GM13977 (cell line): ENCODE results near the gene MID2.

Experiments used
- DNase-seq: peaks from one replicate; pipeline ENCODE4 v3.0.0; 2012; ENCODE audit warnings: low spot score
- in situ Hi-C: fragments of 300-500 bp; cut with MboI; formaldehyde crosslinking; loops from one replicate; pipeline ENCODE4 v1.12.0; 2022; ENCODE audit warnings: low sequenced_read_pairs, low pct_unique_long_range_greater_than_20kb, mixed read lengths, inconsistent platforms; ENCODE audit not compliant: unreplicated experiment
- TF ChIP-seq, protein P1 (sequence below): IDR thresholded peaks from 2 replicates; pipeline ENCODE4 v1.5.1; 2012; ENCODE audit warnings: mild to moderate bottlenecking, control low read depth; ENCODE audit not compliant: insufficient read depth; ENCODE audit errors: extremely low read depth, missing control alignments

Gene MID2

DNA sequence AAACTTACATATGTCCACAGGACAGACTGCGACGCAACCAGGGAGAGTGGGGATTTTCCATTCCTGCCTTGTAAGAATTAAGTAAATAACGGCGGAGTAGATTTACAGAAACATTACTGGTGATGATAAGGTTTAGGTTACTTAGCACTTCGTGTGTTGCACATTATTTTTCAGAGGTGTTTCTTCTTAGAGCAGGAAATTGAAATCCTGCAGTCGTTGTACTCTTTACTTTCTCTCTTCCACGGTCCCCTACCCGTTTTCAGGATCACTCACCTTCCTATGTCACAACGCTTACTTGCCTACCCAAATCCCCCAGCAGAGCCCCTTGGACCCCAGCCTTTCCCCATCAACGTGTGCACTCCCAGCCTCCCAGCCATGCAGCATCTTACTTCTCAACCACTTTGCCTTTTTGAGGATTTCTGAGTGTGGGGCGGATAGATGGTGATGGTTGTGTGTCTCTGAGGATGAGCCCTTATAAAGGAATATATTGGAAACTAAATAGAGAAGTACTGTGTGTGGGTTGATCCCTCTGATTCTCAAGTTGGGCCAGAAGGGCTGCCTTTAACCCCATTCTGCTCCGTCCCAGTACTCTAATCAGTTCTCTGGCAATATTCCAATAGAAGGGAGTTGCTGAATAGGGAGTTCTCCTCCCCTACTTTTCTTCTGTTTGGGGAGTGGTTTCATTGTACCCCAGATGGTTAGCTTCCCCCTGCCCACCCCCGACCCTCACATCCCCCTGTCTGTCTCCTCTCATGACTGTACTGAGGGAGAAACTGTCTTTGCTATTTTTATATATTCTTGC, 1.6 kb downstream of the MID2 start:
- in situ Hi-C loops: no loop called here
- no peak for DNase-seq
- TF ChIP-seq, protein P1, sequence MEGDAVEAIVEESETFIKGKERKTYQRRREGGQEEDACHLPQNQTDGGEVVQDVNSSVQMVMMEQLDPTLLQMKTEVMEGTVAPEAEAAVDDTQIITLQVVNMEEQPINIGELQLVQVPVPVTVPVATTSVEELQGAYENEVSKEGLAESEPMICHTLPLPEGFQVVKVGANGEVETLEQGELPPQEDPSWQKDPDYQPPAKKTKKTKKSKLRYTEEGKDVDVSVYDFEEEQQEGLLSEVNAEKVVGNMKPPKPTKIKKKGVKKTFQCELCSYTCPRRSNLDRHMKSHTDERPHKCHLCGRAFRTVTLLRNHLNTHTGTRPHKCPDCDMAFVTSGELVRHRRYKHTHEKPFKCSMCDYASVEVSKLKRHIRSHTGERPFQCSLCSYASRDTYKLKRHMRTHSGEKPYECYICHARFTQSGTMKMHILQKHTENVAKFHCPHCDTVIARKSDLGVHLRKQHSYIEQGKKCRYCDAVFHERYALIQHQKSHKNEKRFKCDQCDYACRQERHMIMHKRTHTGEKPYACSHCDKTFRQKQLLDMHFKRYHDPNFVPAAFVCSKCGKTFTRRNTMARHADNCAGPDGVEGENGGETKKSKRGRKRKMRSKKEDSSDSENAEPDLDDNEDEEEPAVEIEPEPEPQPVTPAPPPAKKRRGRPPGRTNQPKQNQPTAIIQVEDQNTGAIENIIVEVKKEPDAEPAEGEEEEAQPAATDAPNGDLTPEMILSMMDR: no peak

DNA sequence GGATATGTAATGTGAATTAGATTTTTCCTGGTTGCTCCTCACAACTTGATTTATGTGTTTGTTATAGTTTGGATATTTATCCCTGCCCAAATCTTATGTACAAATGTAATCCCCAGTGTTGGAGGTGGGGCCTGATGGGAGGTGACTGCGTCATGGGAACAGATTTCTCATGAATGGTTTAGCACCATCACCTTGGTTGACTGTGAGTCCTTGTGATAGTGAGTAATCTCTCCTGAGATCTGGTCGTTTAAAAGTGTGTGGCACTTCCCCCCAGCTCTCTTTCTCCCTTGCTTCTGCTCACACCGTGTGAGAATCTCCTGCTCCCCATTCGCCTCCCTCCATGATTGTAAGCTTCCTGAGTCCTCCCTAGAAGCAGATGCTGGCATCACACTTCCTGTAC, 2.2 kb downstream of the MID2 start:
- in situ Hi-C loops: no loop called here
- TF ChIP-seq, protein P1: no peak
- no peak for DNase-seq

DNA sequence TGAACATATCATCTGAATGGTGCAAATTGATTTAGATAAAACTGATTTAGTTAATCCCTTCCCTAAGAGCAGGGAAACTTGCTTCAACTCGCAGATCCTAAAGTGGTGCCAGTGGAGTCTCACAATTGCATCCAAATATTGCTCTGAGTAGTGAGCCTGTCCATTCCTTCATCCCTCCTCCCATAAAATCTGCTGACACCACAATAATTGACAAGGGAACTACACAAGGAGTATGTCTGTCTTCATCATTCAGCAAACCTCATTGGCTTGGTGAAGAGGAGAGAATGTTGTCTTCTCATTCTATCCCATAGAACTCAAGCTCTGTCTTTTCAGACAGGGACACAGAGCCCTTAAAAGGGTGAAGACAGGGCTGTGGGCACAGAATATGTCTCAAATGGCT, 4.2 kb downstream of the MID2 start:
- DNase-seq: no peak
- TF ChIP-seq, protein P1: no peak
- in situ Hi-C loops: no loop called here

DNA sequence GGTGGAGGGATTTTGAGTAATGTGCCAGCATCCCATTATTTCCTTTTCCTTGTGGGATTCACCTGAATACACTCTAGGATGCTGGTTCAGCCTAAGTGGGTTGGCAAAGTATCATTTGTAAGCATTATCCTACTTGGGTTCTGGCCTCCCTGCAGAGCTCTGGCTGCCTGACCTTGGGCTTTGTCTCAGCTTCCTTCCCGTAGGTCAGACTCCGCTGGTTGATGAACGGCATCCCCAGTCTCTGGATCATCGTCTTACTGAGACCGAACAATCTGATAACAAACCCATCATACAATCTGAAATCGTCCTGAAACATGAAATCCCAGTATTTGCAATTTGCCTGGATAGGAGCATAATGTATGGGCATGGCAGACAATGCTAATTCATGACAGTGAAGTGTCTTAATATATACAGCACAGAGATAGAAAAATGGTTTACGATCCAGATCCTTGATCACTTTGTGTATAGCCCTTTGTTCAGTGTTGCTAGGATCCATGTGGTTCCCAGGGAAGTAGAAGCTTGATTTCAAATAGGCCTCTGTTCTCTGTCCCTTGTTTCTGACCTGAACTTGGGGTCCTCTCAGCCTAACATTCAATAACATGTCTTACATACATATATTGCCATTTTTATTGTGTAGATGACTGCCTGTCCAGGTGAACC, 5.5 kb downstream of the MID2 start:
- in situ Hi-C loops: no loop called here
- DNase-seq: no peak

DNA sequence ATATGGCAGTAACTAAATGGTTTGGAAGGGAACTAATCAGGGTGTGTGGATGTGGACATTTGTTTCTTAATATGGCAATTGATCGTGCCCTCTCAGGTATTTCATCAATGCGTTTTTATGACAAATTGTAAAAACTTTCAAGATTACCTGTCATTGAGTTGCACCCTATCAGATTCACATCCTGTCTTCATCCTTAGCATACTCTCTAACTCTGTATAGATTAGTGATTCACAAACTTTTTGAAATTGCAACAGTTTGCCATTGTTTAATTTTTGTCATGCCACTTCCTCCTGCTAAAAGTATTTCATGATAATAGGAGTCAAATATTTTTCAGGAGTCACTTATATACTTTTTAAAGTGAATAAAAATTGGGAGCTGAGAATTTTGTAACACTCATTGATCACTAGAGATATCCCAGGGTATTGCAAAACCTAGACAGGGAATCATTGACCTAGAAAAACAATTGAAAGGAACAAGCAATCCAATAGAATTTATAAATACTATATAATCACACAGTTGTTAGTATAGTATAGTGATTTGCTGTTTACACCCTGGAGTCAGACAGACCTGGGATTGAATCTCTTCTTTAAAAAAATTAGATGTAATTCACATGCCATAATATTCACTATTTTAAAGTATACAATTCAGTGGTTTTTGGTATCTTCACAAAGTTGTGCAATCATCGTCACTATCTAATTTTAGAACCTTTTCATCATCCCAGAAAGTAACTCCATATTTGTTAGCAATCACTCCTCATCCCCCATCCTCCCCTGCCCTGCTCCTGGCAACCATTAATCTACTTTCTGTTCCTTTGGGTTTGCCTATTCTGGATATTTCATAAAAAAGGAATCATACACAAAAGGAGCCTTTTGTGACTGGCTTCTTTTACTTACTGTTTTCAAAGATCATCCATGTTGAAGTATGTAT, 8.9 kb downstream of the MID2 start:
- in situ Hi-C loops: no loop called here
- DNase-seq: no peak
- TF ChIP-seq, protein P1: no peak

More for the DNA sequence above, 5.5 kb downstream of the MID2 start:
- TF ChIP-seq, protein P1: no peak

DNA sequence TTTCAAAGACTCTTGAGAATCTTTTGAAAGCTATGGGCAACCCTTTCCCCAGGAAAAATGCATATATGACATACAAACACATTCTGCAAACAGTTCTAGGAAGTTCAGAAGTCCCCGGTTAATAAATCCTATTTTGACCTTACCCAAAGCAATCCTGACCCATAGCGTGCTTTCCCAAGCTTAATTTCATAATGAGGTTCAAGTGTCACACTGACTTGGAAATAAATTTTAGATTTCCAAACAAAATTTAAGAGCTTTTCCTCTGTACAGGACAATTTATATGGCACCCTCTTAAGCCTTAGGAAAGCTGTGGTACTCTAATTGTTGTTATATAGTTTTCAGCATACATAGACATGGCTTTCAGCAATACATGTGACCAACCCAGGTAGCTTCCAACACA, 11.3 kb downstream of the MID2 start:
- DNase-seq: no peak
- in situ Hi-C loops: no loop called here
- TF ChIP-seq, protein P1: no peak
